ENCODE measurements around the gene KCTD2. TPM values are rescaled to one million over a fixed set of nuclear protein-coding genes. Genes with fewer than 3 reads are reported as not detected.
A peak's percentile ranks its signal among the peaks of the same experiment; 100 is the strongest.

The KCTD2 gene
- total and polyA plus RNA-seq, 2 of the 13 experiments (the other 11 are each of a cell fraction or from before 2014, with no cell fraction given): 28.3 to 32.6 TPM

- TF ChIP-seq TEAD3 (CRISPR knock-in tag; optimal IDR thresholded peaks at IDR 0.05; ENCODE audit: borderline replicate concordance) (peak; percentile 91), HNRNPUL1 (IDR thresholded peaks at IDR 0.05; ENCODE audit: low read depth, low read length) (no peak), TOE1 (CRISPR knock-in tag; IDR thresholded peaks at IDR 0.05) (peak; percentile 98), HNRNPL (IDR thresholded peaks at IDR 0.05; ENCODE audit: low read depth, low read length) (0 out of 2 replicates have a peak, but pooled peaks have one; percentile 27), CEBPB (IDR thresholded peaks at IDR 0.05; ENCODE audit: borderline replicate concordance, low read depth, low read length) (no peak), SUZ12 (IDR thresholded peaks at IDR 0.05; ENCODE audit: low read depth, low read length) (no peak), ZBTB7B (CRISPR knock-in tag; IDR thresholded peaks at IDR 0.05) (no peak), ZNF670 (CRISPR knock-in tag; IDR thresholded peaks at IDR 0.05; ENCODE audit: borderline replicate concordance) (peak; percentile 40; the same call in 1 of the 2 replicates), REPIN1 (CRISPR knock-in tag; IDR thresholded peaks at IDR 0.05; ENCODE audit: borderline replicate concordance, low read depth) (peak; percentile 75), KDM2A (CRISPR knock-in tag; IDR thresholded peaks at IDR 0.05; ENCODE audit: borderline replicate concordance, low read depth) (peak; percentile 94), TBX2 (CRISPR knock-in tag; IDR thresholded peaks at IDR 0.05; ENCODE audit: borderline replicate concordance) (peak; percentile 48), NFKB2 (CRISPR knock-in tag; IDR thresholded peaks at IDR 0.05; ENCODE audit: borderline replicate concordance) (peak; percentile 71; the same call in 1 of the 2 replicates), ZNF557 (CRISPR knock-in tag; IDR thresholded peaks at IDR 0.05) (no peak), ZNF180 (CRISPR knock-in tag; IDR thresholded peaks at IDR 0.05; ENCODE audit: borderline replicate concordance, low read depth) (no peak; the same call in 1 of the 2 replicates), ZNF234 (CRISPR knock-in tag; conservative IDR thresholded peaks at IDR 0.05) (peak; percentile 78; the same call in 1 of the 2 replicates), ZBTB4 (CRISPR knock-in tag; IDR thresholded peaks at IDR 0.05; ENCODE audit: borderline replicate concordance) (no peak; the same call in 1 of the 2 replicates), HOXA7 (CRISPR knock-in tag; IDR thresholded peaks at IDR 0.05) (no peak), TGIF2 (CRISPR knock-in tag; IDR thresholded peaks at IDR 0.05) (peak; percentile 71), SMC3 (IDR thresholded peaks at IDR 0.05; ENCODE audit: low read length) (no peak), MIER3 (CRISPR knock-in tag; IDR thresholded peaks at IDR 0.05; ENCODE audit: borderline replicate concordance) (peak; percentile 87)
- TF ChIP-seq, protein P1, sequence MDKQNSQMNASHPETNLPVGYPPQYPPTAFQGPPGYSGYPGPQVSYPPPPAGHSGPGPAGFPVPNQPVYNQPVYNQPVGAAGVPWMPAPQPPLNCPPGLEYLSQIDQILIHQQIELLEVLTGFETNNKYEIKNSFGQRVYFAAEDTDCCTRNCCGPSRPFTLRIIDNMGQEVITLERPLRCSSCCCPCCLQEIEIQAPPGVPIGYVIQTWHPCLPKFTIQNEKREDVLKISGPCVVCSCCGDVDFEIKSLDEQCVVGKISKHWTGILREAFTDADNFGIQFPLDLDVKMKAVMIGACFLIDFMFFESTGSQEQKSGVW (CRISPR knock-in tag; IDR thresholded peaks at IDR 0.05; ENCODE audit: borderline replicate concordance): no peak
- TF ChIP-seq, protein P2, sequence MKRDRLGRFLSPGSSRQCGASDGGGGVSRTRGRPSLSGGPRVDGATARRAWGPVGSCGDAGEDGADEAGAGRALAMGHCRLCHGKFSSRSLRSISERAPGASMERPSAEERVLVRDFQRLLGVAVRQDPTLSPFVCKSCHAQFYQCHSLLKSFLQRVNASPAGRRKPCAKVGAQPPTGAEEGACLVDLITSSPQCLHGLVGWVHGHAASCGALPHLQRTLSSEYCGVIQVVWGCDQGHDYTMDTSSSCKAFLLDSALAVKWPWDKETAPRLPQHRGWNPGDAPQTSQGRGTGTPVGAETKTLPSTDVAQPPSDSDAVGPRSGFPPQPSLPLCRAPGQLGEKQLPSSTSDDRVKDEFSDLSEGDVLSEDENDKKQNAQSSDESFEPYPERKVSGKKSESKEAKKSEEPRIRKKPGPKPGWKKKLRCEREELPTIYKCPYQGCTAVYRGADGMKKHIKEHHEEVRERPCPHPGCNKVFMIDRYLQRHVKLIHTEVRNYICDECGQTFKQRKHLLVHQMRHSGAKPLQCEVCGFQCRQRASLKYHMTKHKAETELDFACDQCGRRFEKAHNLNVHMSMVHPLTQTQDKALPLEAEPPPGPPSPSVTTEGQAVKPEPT (CRISPR knock-in tag; IDR thresholded peaks at IDR 0.05; ENCODE audit: low read depth): peak; percentile 73; the same call in 1 of the 2 replicates
- TF ChIP-seq, protein P3, sequence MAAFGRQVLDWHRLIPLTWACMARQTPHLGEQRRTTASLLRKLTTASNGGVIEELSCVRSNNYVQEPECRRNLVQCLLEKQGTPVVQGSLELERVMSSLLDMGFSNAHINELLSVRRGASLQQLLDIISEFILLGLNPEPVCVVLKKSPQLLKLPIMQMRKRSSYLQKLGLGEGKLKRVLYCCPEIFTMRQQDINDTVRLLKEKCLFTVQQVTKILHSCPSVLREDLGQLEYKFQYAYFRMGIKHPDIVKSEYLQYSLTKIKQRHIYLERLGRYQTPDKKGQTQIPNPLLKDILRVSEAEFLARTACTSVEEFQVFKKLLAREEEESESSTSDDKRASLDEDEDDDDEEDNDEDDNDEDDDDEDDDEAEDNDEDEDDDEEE (CRISPR knock-in tag; IDR thresholded peaks at IDR 0.05): no peak; the same call in 1 of the 2 replicates
These were observed 13.4 kb upstream of the KCTD2 start (continued) for GRCh38 chr17:75033346-75034235.

All from HepG2 (cell line).